Coronary artery (tissue), 2 donors: ENCODE data around the gene ADCY1.

Experiments
- DNase-seq: peaks from one replicate; pipeline ENCODE4 v3.0.0-alpha.2; 2017; ENCODE audit warnings: low spot score
- H3K27ac ChIP-seq, 2 donors: fragments of 200-600 bp; sonication (generic); one replicate each; pipeline ENCODE4 v1.5.1; 2016 to 2019
- H3K4me3 ChIP-seq: fragments of 200-600 bp; sonication (generic); 2 replicates; pipeline ENCODE4 v1.5.1; 2016; ENCODE audit warnings: mild to moderate bottlenecking, moderate library complexity
- TF ChIP-seq, protein P1 (sequence below): fragments of 200-600 bp; sonication (generic); IDR thresholded peaks from one replicate; pipeline ENCODE4 v1.5.1; 2019; ENCODE audit warnings: antibody characterized with exemption

ADCY1 gene

DNA sequence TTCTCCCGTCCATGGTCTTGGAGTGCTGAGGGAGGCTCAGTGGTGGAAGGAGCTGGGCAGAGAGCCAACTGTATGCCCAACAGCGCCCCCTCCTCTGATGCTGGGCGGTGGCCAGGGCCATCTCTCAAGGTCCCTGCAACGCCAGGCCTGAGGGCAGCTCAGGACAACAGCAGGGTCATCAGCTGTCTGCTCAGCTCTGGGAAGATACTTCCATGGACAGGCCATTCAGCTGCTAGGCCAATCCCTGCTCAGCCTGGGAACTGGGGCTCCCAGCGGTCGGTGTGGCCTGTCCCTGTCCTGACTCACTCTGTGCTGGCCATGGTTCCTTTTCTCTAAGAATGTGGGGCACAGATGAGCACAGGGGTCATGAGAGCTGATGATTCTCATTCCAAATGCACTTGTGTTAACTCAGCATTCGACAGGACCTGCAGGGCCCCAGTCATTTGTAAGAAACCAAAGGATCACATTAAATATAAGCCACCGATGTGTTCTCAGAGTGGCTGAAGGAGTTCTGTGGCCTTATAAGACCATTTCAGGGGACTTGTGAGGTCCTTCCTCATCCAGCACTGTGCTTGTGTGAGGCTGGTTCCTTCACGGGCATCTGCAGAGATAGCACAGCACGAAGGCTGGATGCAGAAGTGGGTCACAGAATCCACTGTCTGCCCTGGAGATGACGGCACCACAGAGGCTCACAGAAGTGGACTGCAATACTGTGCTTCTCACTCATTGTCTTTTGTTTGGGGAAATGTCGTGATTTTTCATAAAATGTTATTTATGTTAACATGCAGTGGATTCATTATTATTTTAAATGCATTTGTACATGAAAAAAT is 73.0 kb downstream of the ADCY1 start:
- no peak for DNase-seq
- no peak overlapping the region for H3K27ac ChIP-seq
- TF ChIP-seq, protein P1, sequence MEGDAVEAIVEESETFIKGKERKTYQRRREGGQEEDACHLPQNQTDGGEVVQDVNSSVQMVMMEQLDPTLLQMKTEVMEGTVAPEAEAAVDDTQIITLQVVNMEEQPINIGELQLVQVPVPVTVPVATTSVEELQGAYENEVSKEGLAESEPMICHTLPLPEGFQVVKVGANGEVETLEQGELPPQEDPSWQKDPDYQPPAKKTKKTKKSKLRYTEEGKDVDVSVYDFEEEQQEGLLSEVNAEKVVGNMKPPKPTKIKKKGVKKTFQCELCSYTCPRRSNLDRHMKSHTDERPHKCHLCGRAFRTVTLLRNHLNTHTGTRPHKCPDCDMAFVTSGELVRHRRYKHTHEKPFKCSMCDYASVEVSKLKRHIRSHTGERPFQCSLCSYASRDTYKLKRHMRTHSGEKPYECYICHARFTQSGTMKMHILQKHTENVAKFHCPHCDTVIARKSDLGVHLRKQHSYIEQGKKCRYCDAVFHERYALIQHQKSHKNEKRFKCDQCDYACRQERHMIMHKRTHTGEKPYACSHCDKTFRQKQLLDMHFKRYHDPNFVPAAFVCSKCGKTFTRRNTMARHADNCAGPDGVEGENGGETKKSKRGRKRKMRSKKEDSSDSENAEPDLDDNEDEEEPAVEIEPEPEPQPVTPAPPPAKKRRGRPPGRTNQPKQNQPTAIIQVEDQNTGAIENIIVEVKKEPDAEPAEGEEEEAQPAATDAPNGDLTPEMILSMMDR: no peak

DNA sequence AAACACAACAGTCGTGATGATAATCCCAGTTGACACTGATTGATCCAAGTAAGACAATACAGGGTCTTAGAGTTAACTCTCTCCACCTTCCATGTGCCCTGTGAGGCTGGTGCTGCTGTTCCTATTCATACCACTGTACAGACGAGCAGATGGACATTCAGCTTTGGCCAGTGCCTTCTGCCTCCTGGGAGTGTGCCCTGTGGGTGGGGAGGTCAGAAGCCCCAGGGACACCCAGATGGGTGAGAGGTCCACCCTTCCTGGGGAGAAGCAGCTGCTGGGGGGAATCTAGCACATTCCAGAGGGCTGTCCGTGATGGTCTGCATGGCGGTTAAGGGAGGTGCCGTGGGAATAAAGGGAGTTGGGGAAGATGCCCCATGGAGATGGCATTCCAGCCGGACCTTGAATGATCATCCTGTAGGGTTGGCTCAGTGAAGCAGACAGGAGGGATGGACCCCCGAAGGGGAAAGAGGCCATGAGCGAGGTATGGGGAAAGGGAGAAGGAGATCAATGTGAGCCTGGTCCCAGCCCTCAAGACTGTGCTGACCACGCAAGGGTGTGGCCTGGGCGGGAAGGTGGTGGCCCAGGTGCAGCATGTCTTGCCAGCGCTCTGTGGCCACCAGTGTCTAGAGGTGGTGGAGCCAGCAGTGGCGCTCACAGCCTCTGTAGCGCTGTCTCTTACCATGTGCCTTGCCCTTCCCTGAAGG is 74.0 kb downstream of the ADCY1 start:
- no peak for DNase-seq
- no peak overlapping the region for H3K27ac ChIP-seq

More for the DNA sequence above, 73.0 kb downstream of the ADCY1 start:
- no peak overlapping the region for H3K4me3 ChIP-seq

GRCh38 chr7:45648671-45648995 is 74.5 kb downstream of the ADCY1 start:
- no peak overlapping the region for H3K4me3 ChIP-seq
- DNase-seq: no peak
- TF ChIP-seq, protein P1: no peak
- H3K27ac ChIP-seq: no peak overlapping the region

More for the DNA sequence above, 74.0 kb downstream of the ADCY1 start:
- H3K4me3 ChIP-seq: no peak overlapping the region
- TF ChIP-seq, protein P1: no peak

DNA sequence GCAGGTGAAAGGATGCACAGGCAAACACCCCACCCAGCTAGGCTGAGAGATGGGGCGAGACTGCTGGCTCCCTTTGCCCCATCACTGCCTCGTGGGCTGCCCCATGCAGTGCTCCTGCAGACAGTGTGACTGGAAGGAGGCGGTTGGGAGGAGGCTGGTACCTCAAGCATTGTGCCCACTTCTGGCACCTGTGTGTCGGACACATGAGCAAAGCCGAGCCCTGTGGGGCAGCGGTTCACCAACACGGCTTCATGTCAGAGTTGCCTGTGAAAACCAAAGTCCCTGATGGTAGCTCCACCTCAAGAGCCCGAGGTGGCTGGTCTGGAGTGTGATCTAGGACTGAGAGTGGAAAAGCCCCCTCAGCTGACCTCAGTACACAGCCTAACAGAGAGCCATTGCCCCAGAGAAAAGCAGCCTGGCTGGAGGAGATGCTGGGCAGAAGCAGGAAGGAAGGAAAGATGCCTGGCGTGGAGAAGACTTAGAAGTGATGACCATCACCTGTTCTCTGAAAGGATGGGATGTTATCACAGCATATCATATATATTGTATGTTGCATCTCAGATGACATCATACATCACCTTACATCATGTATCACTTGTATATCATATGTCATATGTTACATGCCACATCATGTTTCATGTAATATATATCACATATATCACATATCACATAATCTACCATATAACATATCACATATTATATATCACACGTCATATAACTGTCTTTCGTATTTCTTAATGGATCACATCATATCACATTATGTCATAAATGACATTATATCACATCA is 75.6 kb downstream of the ADCY1 start:
- TF ChIP-seq, protein P1: no peak
- DNase-seq: no peak
- Histone ChIP-seq H3K27ac (no peak overlapping the region), H3K4me3 (no peak overlapping the region)

- no peak for DNase-seq
- Histone ChIP-seq H3K27ac (no peak overlapping the region), H3K4me3 (no peak overlapping the region)
- TF ChIP-seq, protein P1: no peak
Measured at GRCh38 chr7:45650404-45651394, 76.5 kb downstream of the ADCY1 start.

DNA sequence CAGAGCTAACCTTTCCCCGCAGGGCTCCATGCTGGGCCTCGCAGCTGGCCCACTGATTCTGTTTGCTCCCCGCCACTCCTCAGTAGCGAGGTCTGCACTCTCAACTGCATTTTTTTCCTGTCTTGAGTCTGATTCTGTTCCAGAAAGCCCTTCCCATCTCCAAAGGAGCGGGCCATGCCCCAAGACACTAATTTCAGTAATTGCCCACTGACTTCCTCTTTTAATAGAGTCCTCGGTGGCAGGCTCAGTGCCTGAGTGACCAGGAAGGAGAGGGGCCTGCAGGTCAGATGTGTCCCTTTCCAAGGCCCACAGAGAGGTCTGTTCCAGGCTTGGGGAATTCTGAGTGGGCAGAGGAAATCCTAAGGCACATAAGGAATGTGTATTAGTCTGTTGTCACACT is 77.4 kb downstream of the ADCY1 start:
- TF ChIP-seq, protein P1: no peak
- Histone ChIP-seq H3K4me3 (no peak overlapping the region), H3K27ac (no peak overlapping the region)
- DNase-seq: no peak
